OCI-LY3 (cell line): ENCODE measurements around the gene RHOT2.

Experiments used
- H2AFZ ChIP-seq: fragments of 200-600, 300-600 bp; shearing (Covaris generic); 2 replicates; pipeline ENCODE4 v1.6.0; 2014; ENCODE audit warnings: antibody characterized with exemption, low read depth, low read length
- H3K27ac ChIP-seq: fragments of 200-600, 300-600 bp; sonication (generic); 2 replicates; pipeline ENCODE4 v1.5.1; 2014; ENCODE audit warnings: mild to moderate bottlenecking, low read length, moderate library complexity, mixed read lengths
- H3K27me3 ChIP-seq: fragments of 200-600, 300-600 bp; sonication (generic); 2 replicates; pipeline ENCODE4 v1.6.1; 2014; ENCODE audit warnings: low read depth, low read length, mixed read lengths
- H3K36me3 ChIP-seq: fragments of 200-600, 300-600 bp; sonication (generic); replicated peaks from 2 replicates; pipeline ENCODE3; 2014; ENCODE audit warnings: low read depth, low read length, mixed read lengths
- H3K4me1 ChIP-seq: fragments of 300-600, 200-600 bp; sonication (generic); 2 replicates; pipeline ENCODE4 v1.6.1; 2014; ENCODE audit warnings: low read length, mixed read lengths
- H3K4me2 ChIP-seq: fragments of 200-600, 300-600 bp; sonication (generic); 2 replicates; pipeline ENCODE4 v1.6.1; 2014; ENCODE audit warnings: low read length, mixed read lengths
- H3K4me3 ChIP-seq: fragments of 300-600, 200-600 bp; sonication (generic); 2 replicates; pipeline ENCODE4 v1.5.1; 2014; ENCODE audit warnings: antibody characterized with exemption, mild to moderate bottlenecking, low read length, moderate library complexity
- H3K79me2 ChIP-seq: fragments of 300-600, 200-600 bp; shearing (Covaris generic); 2 replicates; pipeline ENCODE4 v1.6.1; 2014; ENCODE audit warnings: mild to moderate bottlenecking, low read length, mixed read lengths
- H3K9ac ChIP-seq: fragments of 300-600, 200-600 bp; shearing (Covaris generic); 2 replicates; pipeline ENCODE4 v1.6.0; 2014; ENCODE audit warnings: mild to moderate bottlenecking, low read length, moderate library complexity
- H3K9me3 ChIP-seq: fragments of 200-600, 300-600 bp; shearing (Covaris generic); 2 replicates; pipeline ENCODE4 v1.6.1; 2014; ENCODE audit warnings: low read length, mixed read lengths; ENCODE audit not compliant: insufficient read depth
- H4K20me1 ChIP-seq: fragments of 200-600, 300-600 bp; sonication (generic); 2 replicates; pipeline ENCODE4 v1.6.1; 2016; ENCODE audit warnings: low read length, mixed read lengths; ENCODE audit not compliant: insufficient read depth
- CTCF ChIP-seq: fragments of 200-600, 300-600 bp; sonication (generic); IDR thresholded peaks from 2 replicates; pipeline ENCODE4 v1.5.1; 2014; ENCODE audit warnings: antibody characterized with exemption, low read length, low read depth
- EZH2phosphoT487 ChIP-seq: fragments of 200-600 bp; shearing (Covaris generic); IDR thresholded peaks from 2 replicates; pipeline ENCODE4 v1.6.1; 2018; ENCODE audit warnings: antibody characterized with exemption, mixed run types, low read depth

The RHOT2 gene

GRCh38 chr16:629185-629832, 38.6 kb upstream of the RHOT2 start:
- H3K9ac ChIP-seq = no peak overlapping the region
- H3K9me3 ChIP-seq = no peaks in the 10 kb centered on the region
- H3K79me2 ChIP-seq = no peaks in the 10 kb centered on the region
- no peak overlapping the region for H3K27ac ChIP-seq
- H3K4me3 ChIP-seq = no peak overlapping the region
- H3K4me1 ChIP-seq = no peaks in the 10 kb centered on the region
- H2AFZ ChIP-seq = no peak overlapping the region
- peaks cover 1% of the 10 kb centered on the region; the same call in 1 of the 2 replicates for H4K20me1 ChIP-seq
- H3K36me3 ChIP-seq = peaks cover 7% of the 10 kb centered on the region
- no peaks in the 10 kb centered on the region for H3K27me3 ChIP-seq
- no peak overlapping the region for H3K4me2 ChIP-seq
- no peak for TF ChIP-seq EZH2phosphoT487
- TF ChIP-seq CTCF = no peak

GRCh38 chr16:629833-630248, 38.1 kb upstream of the RHOT2 start:
- no peaks in the 10 kb centered on the region for H3K9me3 ChIP-seq
- peaks cover 3% of the 10 kb centered on the region for H3K79me2 ChIP-seq
- peaks cover 3% of the 10 kb centered on the region for H3K4me1 ChIP-seq
- H3K27me3 ChIP-seq = no peaks in the 10 kb centered on the region
- H3K4me3 ChIP-seq = no peak overlapping the region
- no peak overlapping the region for H3K4me2 ChIP-seq
- no peak for TF ChIP-seq EZH2phosphoT487
- TF ChIP-seq CTCF = no peak
- no peak overlapping the region for H3K9ac ChIP-seq
- peaks cover 12% of the 10 kb centered on the region for H3K36me3 ChIP-seq
- H4K20me1 ChIP-seq = peaks cover 6% of the 10 kb centered on the region; the same call in 1 of the 2 replicates
- H2AFZ ChIP-seq = no peak overlapping the region
- H3K27ac ChIP-seq = no peak overlapping the region

- Histone ChIP-seq H3K79me2 (peaks cover 8% of the 10 kb centered on the region), H4K20me1 (peaks cover 10% of the 10 kb centered on the region; the same call in 1 of the 2 replicates), H3K9me3 (no peaks in the 10 kb centered on the region), H3K9ac (no peak overlapping the region), H3K4me1 (peaks cover 7% of the 10 kb centered on the region), H3K27me3 (no peaks in the 10 kb centered on the region), H3K27ac (no peak overlapping the region), H3K36me3 (peaks cover 12% of the 10 kb centered on the region), H3K4me2 (no peak overlapping the region), H3K4me3 (no peak overlapping the region), H2AFZ (no peak overlapping the region)
- TF ChIP-seq CTCF = no peak
- no peak for TF ChIP-seq EZH2phosphoT487
Measured at GRCh38 chr16:630249-630814, 37.6 kb upstream of the RHOT2 start.

GRCh38 chr16:630815-631405, 37.0 kb upstream of the RHOT2 start, which contains the start of gene WFIKKN1:
WFIKKN1 (plus strand) TSS chr16:630985; CDS start chr16:631254, 269 bp downstream.
- Histone ChIP-seq H3K36me3 (peaks cover 12% of the 10 kb centered on the region), H4K20me1 (peaks cover 10% of the 10 kb centered on the region; the same call in 1 of the 2 replicates), H3K4me1 (peaks cover 7% of the 10 kb centered on the region), H3K9ac (no peak within 1 kb of the TSS), H2AFZ (no peak within 1 kb of the TSS), H3K79me2 (peaks cover 14% of the 10 kb centered on the region), H3K4me2 (no peak within 1 kb of the TSS), H3K27ac (no peak within 1 kb of the TSS), H3K9me3 (no peaks in the 10 kb centered on the region), H3K27me3 (no peaks in the 10 kb centered on the region), H3K4me3 (no peak within 1 kb of the TSS)
- TF ChIP-seq CTCF = no peak
- TF ChIP-seq EZH2phosphoT487 = no peak
